HL-60/S4 (cell line): ENCODE data around the gene FBH1.
"Not testable (repeated sequence)": the region's sequence is repeated elsewhere in the genome, so short reads cannot be mapped to it uniquely, and the experiment has no call there.

ENCODE experiments used
- in situ Hi-C: fragments of 300-500 bp; cut with MboI; formaldehyde crosslinking; loops from 2 replicates; pipeline ENCODE4 v1.14.3; 2022; ENCODE audit warnings: low sequenced_read_pairs

FBH1 gene

DNA sequence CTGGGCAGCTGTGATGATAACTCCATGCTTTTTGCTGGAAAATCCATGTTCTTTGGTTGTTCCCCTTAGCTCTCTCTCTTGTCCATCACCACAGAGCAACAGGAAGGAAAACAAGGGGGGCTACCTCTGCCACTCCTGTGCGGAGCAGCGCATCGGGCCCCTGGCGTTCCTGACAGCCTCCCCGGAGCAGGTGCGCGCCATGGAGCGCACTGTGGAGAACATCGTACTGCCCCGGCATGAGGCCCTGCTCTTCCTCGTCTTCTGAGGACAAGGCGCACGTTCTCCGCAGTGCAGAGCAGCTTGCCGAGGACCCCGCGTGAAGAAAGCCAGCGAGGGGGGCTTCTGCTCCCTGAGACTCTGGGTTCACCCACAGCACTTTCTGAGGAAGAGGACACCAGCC lies 47.0 kb downstream of the FBH1 start:
- in situ Hi-C loops: no loop called here

DNA sequence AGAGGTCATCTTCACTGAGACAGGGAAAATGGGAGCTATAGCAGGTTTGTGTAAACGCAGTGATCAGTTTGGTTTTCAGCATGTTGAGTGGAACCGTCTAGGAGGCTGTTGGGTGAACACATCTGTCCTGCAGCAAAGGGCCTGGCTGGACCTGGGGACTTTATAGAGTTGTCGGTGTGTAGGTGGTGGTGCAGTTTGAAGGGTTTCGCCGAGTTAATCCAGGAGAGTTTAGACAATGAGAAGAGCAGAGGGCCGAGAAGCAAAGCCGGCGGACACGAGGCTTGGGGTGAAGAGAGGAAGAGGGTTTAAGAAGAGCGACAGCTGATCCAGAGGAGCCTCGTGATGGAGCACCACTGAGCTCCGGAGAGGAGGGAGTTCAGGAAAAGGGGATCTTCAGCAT lies 48.2 kb downstream of the FBH1 start:
- in situ Hi-C loops: no loop called here

DNA sequence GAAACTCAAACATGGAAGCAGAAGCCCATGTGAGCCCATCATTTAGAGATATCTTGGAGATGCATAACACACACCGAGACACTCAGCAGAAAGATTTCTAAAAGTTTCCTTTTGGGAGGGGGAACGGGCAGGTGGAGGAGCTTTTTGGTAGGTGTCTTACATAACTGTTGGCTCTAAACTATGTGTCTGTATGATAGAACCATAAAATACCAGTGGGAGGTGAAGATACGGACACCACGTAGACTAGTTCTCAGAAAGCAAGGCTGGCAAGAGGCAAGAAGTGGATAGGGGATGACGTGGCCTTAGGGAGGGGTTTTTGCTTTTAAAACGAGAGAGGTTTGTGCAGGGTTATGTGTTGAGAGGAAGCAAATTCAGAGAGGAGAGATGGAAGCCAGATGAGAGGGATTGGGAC lies 50.8 kb downstream of the FBH1 start:
- in situ Hi-C loops: no loop called here

DNA sequence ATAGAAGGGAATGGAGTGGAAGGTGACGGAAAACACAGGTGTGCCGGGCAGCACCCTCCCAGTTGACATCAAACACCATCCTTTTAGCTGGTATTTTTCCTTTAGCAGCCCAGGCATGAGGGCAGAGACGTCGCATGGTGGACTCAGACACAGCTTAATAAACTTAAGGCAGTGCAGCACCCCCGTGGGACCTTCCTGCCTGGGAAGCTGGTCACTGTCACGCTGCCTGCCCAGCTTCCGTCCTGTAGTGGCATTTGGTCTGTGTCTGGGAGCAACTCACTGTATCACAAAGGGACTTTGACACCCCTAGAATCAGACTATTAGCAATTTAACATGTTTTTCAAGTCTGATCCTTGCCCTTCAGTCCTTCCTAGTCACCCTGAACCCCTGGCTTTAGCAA lies 51.5 kb downstream of the FBH1 start:
- in situ Hi-C loops: no loop called here

DNA sequence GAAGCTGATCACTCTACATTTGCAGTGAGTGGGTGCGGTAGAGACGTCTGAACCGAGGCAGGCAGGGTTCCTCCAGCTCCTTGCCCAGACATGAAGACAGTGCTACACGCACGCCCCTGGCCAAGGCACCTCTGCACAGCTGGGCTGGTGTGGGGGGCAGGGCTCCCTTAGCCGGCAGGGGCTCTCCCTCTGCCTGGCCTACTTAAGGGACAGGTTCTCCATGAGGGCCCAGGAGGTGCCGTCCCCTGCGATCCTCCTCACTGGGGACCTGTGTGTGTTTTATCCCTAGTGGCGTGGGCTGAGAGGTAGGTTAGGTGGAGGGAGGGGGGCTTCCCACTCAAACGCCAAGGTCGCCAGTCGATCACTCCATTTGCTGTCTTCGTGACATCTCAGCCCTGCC lies 52.0 kb downstream of the FBH1 start:
- in situ Hi-C loops: no loop called here

DNA sequence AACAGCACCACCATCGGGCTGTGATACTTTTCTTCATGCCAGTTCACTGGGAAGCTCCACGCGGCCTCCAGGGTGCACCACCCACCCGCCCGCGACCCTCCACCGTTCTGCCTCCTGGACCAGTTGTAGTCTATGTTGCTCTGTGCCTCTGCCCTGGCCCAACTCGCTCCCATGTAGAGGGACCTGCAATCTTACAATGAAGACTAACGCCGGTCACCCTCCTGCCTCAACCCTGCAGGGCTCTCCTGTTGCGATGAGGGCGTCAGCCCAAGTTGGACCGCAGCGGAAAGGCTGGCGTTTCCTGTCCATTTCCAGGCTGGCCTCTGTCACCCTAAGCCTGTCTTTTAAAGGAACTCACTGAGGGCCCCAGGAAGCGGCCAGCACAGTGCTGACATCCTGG lies 52.4 kb downstream of the FBH1 start:
- in situ Hi-C loops: no loop called here

DNA sequence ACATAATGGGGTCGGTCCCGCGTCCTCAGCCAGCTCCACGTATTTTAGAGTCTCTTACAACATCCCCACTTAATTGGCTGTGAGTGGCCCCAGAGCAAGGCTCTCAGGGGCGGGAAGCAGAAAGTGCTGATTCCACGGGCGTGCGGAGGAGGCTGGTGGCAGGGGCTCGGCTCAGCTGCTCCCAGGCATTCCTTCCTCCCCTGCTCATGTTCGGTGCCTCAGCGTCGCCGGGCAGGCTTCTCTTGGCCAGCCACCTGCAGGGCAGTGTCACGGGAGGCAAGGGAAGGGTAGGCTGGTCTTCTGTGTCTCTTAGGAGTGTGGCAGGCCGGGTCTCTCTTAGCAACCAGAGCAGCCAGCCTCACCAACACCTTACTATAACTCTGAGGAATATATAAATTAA lies 53.5 kb downstream of the FBH1 start:
- in situ Hi-C loops: no loop called here

DNA sequence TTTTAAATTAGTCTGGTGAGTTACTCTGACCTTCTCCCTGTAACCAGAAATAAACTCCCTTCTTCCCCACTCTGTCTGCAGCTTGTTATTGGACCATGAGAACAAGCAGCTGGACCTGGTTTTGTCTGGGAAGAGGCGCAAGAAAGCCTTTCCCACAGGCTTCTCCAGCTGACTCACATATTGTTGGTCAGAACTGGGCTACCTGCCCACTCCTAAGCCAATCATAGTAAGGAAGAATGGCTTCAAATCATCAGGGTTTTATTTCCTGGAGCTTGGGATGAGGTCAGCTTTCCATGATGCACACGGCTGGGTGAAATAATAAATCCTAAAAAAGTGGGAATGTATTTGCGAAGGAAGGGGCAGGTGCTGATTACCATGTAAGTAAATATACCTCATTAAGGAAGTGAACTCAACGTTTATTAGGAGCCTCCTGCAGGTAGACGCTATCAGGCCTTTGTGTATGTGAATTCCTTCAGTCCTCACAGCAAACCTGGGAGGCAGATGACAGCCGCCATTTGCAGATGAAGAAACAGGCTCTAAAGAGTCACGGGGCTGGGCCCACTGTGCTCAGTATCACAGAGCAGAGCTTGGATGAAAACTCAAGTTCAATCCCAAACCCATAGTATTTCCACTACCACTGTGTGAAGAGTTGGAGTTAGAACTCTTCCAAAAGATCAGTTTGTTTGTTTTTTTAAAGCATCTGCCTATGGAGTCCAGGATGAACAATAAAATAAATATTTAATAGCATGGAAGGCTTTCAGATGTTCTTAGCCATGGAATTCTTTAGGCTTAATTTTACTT lies 54.5 kb downstream of the FBH1 start:
- in situ Hi-C loops: no loop called here

DNA sequence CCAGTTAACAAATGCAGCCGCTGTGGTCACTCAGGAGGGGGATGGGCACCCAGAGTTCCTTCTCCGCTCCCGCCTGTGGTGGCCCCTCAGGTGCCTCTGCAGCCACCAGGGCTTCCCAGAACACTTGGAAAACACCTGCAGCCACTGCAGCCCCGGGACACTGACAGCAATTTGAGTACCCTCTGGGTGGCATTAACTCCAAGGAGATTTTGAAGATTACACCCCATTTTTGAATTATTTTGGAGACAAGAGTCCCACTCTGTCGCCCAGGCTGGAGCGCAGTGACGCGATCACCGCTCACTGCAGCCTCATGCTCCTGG lies 55.1 kb downstream of the FBH1 start:
- in situ Hi-C loops: no loop called here

DNA sequence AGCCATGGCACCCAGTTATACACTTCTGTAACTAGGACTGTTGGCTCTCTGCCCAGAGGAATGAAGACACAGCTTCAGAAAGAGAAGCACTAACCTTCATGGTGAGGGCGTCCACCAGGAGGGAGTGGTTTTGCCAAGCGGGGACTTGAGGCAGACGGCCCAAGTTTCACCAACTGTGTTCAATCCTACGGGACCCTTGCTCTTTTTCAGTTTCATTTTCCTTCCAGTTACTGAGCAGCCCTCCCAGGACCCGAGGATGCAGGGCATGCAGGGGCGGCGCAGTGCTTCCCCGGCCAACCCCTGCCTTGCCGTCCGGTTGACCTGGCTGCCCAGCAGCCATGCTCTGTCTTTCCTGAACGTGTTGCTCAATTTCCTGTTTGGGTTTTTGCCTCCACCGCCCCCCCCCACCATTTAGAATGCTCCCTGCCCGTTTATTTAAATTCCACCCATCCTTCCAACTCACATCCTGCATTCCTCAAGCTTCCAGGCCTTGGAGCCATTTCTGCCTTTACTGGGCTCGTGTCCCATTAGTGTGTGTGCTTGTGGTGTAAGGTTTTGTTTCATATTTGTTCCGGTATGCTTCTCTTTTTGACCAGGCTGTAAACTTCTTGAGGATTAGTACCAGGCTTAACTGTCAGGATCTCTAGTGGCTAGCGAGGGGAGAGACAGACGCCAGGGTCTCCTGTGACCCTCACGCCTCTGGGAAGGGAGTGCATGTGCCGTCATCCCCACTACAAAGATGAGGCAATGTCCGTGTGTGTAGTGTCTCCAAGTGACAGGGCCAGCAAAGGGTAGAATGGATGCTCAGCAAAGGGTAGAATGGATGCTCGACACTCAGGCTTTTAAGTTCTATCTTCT lies 55.7 kb downstream of the FBH1 start:
- in situ Hi-C loops: no loop called here

DNA sequence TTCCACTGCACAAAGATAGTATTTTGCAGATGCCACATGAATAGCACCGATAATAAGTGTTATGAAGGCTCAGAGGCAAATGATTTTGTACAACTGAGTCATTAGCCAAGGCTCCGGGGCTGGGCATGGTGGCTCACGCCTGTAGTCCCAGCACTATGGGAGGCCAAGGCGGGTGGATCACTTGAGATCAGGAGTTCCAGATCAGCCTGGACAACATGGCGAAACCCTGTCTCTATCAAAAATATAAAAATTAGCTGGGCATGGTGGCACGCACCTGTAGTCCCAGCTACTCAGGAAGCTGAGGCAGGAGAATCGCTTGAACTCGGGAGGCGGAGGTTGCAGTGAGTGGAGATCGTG lies 56.4 kb downstream of the FBH1 start:
- in situ Hi-C loops: not testable (repeated sequence)

DNA sequence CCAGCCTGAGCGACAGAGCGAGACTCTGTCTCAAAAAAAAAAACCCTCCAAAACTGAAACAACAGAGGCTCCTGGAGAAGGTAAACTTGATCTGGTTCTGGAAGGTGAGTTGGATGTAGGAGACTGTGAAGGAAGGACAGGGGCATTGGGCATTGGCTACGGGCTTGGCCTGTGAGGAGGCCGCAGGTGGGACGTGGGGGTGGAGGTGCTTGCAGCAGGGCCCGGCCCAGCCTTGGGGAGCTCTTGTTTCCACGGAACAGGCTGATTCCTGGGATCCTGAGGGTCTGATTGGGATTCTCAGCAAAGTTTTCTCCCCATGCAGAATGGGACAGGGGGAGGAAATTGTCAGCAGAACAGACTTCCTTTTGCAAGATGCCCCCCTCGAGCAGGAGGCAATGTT lies 56.7 kb downstream of the FBH1 start:
- in situ Hi-C loops: no loop called here

DNA sequence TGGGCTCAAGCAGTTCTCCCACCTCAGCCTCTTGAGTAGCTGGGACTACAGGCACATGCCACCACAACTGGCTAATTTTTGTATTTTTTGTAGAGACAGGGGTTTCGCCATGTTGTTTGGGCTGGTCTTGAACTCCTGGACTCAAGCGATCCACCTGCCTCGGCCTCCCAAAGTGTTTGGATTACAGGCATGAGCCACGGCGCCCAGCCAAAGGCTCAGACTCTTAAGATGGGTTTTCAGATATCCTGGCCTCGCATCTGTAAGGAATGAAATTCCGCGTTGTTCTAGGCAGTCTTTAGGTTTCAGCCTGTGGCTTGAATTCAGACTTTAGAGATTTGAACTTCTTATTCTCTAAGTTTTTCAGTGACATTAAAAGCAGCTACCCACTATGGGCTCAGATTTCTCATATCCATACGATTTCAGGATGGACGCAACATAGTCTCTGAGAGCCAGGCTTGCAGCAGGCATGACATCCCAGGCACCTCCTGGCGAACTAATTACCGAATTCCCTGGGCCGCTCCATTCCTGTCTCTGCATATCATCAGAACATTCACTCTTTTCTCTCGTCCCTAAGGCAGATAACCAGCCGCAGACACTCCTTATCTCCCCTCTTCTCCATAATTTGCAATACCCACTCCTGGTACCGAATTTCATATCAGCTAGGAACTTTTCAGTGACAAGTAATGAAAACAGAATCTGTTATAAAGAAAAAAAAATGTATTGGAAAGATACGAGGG lies 57.6 kb downstream of the FBH1 start:
- in situ Hi-C loops: no loop called here

DNA sequence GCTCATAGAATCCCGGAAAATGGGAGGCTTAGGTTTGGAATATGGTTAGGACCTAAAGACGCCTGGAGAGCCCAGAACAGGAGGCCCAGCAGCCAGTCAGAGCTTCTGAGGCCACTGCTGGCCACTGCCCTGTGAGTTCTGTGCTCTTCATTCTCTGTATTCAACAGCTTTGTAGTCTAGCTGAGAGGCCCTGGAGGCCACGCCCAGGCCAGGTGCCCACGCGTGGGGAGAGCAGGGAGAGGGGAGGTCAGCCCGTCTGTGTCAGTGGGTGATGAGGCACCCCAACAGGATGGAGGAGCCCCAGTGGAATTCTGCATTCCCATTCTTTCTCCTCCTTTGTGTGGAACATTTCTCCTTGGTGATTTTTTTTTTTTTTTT lies 58.2 kb downstream of the FBH1 start:
- in situ Hi-C loops: no loop called here

DNA sequence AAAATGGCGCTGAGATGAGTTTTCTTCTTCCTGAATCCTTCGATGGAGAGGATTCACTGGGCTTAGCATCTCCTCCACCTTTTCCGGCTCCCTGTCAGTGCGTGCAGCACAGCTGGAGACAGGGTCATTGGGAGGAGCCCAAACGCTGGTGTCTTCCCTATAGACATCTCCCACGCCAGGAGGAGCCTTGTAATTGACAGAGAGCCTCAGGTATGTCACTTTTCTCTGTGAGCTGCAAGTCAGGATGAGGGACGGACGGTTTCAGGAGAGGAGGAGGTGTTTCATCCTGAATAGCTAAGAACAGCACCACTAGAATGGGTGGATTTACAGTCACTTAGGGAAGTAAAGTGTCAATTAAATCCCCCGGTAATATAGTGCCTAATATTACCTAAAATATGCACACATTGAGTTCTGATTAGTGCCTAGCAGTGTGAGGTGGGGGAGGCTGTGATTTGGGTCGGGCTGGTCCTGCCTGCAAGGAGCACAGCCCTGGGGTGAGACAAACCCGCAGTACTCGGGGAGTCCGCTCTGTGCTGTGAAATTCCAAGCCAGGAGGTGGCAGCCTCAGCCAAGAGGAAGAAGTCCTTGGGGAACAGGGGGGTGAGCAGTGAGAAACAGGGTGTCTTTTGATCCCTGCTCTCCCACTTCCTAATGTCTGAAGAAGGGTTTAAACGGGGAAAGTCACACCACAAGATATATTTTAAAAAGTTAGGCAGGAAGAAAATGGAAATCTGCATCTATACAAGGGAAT lies 59.1 kb downstream of the FBH1 start:
- in situ Hi-C loops: no loop called here

DNA sequence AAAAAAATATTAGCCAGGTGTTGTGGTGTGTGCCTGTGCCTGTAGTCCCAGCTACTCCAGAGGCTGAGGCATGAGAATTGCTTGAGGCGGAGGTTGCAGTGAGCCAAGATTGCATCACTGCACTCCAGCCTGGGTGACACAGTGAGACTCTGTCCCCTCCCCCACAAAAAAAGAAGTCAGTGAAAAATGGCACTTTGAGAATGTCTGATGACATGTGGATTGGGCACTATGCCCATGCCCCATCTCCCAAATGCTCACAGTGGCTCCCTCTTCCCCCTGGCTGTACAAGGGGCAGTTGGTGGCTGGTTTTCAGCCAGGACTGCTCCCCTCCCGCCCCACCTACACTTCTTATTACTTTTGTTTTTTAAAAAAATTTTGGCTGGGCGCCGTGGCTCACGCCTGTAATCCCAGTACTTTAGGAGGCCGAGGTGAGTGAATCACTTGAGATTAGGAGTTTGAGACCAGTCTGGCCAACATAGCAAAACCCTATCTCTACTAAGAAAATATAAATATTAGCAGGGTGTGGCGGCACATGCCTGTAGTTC lies 61.2 kb downstream of the FBH1 start:
- in situ Hi-C loops: no loop called here

DNA sequence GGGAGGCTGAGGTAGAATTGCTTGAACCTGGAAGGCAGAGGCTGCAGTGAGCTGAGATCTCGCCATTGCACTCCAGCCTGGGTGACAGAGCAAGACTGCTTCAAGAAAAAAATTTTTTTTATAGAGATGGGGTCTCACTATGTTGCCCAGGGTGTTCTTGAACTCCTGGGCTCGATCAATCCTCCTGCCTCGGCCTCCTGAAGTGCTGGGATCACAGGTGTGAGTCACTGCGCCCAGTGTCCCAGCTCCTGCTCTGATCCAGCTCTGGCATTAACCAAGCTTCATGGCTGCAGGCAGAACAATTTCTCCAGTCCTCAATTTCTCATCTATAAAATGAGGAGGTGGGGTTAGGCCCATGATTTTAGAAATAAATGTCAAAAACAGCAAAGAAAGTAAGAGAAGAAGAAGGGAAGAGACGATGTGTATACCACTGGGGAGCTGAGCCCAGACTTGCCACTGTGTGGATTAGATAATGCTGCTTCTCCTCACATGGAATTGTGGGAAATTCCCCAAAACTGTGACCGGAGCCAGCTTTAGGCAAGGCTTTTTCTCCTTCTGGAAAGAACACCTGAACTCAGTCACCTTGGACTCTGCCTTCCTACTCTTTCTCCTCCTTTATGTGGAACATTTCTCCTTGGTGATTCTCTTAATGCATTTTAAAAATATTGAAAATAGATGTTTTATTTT lies 61.8 kb downstream of the FBH1 start:
- in situ Hi-C loops: no loop called here

DNA sequence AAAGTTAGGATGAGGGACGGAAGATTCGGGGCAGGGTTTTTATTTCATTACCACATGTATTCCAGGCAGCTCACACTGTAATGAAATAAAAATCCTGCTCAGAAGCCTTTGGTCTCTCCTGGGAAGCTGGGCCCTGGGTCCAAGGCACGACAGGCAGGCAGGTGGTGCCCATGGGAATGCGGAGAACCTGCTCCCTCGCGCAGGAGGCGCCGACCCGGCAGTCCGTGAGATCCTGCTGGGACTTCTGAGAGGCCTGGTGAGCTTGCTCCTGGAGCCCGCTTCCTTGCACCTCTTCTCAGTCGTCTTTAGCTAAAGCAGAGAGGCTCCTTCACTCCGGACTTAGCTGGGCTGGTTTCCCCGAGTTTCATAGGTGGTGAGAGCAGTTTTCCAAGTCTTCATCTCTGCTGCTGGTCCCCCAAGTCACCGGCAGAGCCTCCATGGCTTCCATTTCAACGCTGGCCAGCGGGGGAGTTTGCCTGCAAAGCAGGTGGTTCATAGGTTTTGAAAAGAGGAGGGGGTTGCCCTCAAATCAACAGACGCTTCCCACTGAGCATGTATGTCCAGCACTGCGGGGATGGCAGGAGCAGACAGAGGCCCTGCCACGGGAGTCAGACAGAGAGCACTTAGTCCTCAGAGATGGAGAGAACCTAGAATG lies 62.8 kb downstream of the FBH1 start:
- in situ Hi-C loops: no loop called here

DNA sequence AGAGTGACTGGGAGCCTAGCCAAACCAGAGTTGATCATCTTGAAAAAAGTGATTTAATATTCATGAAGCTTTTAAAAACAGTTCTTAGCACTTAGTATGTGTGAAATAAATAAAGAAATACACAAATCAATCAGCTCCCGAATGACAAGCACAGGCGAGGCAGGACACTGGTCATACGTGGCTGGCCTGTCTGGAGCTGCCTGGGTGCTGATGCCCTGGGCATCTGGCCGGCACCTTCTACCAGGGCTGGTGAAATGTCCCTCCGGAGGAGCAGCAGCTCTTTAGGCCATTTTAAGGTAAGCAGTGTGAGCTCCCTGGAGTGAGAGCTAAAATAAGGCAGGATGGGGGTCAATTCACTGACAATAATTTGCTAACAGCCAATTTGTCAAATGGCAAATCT lies 63.6 kb downstream of the FBH1 start:
- in situ Hi-C loops: no loop called here
